ENCODE results near the gene MAP2K5.

DNA sequence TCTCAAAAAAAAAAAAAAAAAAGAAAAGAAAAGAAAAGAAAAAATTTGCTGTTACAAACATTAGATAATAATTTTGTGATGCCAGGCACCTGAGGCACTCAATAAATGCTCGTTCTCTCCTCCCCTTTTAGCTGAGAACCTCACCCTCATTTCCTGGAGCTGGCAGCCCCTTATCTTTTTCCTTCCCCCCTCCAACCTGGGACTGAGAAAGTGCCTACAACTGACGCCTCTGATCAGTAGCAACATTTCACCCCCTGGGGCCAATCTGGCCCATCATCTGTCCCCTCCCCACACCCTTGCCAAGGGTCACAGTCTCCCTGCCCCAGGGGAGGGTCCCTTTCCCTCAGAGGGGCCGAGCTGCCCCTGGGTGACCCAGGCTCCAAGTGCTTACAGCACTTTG, 309.9 kb downstream of the MAP2K5 start:
- TF ChIP-seq, protein P1, sequence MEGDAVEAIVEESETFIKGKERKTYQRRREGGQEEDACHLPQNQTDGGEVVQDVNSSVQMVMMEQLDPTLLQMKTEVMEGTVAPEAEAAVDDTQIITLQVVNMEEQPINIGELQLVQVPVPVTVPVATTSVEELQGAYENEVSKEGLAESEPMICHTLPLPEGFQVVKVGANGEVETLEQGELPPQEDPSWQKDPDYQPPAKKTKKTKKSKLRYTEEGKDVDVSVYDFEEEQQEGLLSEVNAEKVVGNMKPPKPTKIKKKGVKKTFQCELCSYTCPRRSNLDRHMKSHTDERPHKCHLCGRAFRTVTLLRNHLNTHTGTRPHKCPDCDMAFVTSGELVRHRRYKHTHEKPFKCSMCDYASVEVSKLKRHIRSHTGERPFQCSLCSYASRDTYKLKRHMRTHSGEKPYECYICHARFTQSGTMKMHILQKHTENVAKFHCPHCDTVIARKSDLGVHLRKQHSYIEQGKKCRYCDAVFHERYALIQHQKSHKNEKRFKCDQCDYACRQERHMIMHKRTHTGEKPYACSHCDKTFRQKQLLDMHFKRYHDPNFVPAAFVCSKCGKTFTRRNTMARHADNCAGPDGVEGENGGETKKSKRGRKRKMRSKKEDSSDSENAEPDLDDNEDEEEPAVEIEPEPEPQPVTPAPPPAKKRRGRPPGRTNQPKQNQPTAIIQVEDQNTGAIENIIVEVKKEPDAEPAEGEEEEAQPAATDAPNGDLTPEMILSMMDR (IDR thresholded peaks at IDR 0.05; ENCODE audit: low read depth, low read length) = no peak
- no peak for TF ChIP-seq EZH2phosphoT487 (IDR thresholded peaks at IDR 0.05; ENCODE audit: low read depth)

All from OCI-LY3 (cell line).